ENCODE measurements around the gene UBE3B. TPM values are rescaled to one million over a fixed set of nuclear protein-coding genes. Genes with fewer than 3 reads are reported as not detected.

Gene UBE3B
- total RNA-seq, 1 donor from 2014 or later = 32.2 TPM

DNA sequence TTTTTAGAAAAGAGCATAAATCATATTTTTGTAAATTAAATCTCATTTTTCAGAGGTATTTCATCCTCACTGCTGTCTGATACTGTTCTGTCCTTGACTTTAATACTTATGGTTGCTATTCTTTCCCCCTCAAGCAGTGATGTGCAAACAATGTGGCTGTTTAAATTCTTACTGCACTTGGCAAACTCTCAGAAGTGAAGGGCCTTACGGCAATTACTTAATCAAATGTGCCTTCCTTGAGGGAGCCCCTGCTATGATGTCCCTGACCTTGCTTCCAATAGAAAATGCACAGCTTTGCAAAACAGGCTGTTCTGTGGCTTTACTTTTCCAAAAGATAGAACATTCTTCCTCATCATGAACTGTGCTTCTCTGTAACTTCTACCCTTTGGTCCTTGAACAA is 35.2 kb downstream of the UBE3B start:
- Histone ChIP-seq H3K27me3 (no peaks in the 10 kb centered on the region), H3K4me3 (no peak overlapping the region), H3K9me3 (no peaks in the 10 kb centered on the region), H3K27ac (no peak overlapping the region), H3K4me1 (no peaks in the 10 kb centered on the region), H3K36me3 (peaks cover 2 to 81% of the 10 kb centered on the region in 2 donors)
- TF ChIP-seq, protein P1, sequence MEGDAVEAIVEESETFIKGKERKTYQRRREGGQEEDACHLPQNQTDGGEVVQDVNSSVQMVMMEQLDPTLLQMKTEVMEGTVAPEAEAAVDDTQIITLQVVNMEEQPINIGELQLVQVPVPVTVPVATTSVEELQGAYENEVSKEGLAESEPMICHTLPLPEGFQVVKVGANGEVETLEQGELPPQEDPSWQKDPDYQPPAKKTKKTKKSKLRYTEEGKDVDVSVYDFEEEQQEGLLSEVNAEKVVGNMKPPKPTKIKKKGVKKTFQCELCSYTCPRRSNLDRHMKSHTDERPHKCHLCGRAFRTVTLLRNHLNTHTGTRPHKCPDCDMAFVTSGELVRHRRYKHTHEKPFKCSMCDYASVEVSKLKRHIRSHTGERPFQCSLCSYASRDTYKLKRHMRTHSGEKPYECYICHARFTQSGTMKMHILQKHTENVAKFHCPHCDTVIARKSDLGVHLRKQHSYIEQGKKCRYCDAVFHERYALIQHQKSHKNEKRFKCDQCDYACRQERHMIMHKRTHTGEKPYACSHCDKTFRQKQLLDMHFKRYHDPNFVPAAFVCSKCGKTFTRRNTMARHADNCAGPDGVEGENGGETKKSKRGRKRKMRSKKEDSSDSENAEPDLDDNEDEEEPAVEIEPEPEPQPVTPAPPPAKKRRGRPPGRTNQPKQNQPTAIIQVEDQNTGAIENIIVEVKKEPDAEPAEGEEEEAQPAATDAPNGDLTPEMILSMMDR (IDR thresholded peaks at IDR 0.05) = no peak
- TF ChIP-seq POLR2AphosphoS5 (IDR thresholded peaks at IDR 0.05; ENCODE audit: insufficient read depth in 1 of 2, low read depth in 1 of 2) (no peak), POLR2A (IDR thresholded peaks at IDR 0.05) (no peak)
- intact Hi-C loops (cut with DNase I) = no loop called here
- no peak for DNase-seq (ENCODE audit: extremely low spot score in 2 of 2)

DNA sequence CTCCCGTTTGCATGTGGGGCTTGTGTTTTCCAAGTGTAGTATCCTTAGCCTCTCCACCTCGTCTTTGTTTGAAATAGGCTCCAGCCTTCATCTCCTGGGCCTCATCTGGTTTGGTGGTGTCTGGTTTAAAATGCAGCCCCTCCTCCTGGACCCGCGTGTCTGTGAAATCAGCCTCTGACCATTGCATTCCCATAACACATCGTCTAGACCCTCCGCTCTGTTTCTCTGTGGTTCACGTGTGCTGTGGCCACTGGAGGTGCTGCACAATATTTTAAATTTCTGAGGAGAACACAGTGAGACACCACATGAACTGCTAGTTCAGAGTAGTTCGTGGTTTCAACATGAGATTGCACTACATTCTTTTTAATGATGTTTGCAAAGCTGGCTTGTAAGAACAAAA is 35.6 kb downstream of the UBE3B start:
- TF ChIP-seq POLR2A (IDR thresholded peaks at IDR 0.05) = no peak
- TF ChIP-seq POLR2AphosphoS5 (IDR thresholded peaks at IDR 0.05; ENCODE audit: insufficient read depth in 1 of 2, low read depth in 1 of 2) = no peak
- TF ChIP-seq, protein P1 (IDR thresholded peaks at IDR 0.05) = no peak
- H3K27ac ChIP-seq = no peak overlapping the region
- intact Hi-C loops (cut with DNase I) = no loop called here

DNA sequence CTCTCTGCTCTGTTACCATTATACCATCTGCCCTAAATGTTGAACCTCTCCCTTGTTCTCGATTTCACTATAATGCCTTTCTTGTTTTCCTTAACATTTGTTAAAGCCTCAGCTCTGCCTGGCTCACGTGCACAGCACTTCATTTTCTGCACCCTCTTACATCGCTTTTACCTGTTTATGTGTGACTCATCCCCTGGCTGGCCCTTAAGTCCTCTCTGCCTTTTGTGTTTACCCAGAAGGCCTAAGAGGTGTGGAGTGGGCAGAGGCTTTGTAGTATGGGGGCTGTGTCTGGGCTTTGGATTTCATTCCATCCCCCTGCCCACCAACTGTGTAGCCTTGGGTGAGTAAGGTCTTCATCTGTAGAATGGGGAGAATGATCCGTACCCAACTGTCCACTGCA is 36.5 kb downstream of the UBE3B start:
- DNase-seq (ENCODE audit: extremely low spot score in 2 of 2) = no peak
- Histone ChIP-seq H3K4me1 (no peaks in the 10 kb centered on the region), H3K9me3 (no peaks in the 10 kb centered on the region), H3K27ac (no peak overlapping the region), H3K36me3 (peaks cover 2 to 80% of the 10 kb centered on the region in 2 donors), H3K27me3 (no peaks in the 10 kb centered on the region), H3K4me3 (no peak overlapping the region)
- intact Hi-C loops (cut with DNase I) = no loop called here
- TF ChIP-seq POLR2AphosphoS5 (IDR thresholded peaks at IDR 0.05; ENCODE audit: insufficient read depth in 1 of 2, low read depth in 1 of 2) = no peak
- no peak for TF ChIP-seq POLR2A (IDR thresholded peaks at IDR 0.05)
- TF ChIP-seq, protein P1 (IDR thresholded peaks at IDR 0.05) = no peak

More for the DNA sequence above, 35.6 kb downstream of the UBE3B start:
- H3K9me3 ChIP-seq = no peaks in the 10 kb centered on the region
- peaks cover 2 to 81% of the 10 kb centered on the region in 2 donors for H3K36me3 ChIP-seq
- H3K27me3 ChIP-seq = no peaks in the 10 kb centered on the region
- DNase-seq (ENCODE audit: extremely low spot score in 2 of 2) = no peak
- H3K4me1 ChIP-seq = no peaks in the 10 kb centered on the region
- no peak overlapping the region for H3K4me3 ChIP-seq

DNA sequence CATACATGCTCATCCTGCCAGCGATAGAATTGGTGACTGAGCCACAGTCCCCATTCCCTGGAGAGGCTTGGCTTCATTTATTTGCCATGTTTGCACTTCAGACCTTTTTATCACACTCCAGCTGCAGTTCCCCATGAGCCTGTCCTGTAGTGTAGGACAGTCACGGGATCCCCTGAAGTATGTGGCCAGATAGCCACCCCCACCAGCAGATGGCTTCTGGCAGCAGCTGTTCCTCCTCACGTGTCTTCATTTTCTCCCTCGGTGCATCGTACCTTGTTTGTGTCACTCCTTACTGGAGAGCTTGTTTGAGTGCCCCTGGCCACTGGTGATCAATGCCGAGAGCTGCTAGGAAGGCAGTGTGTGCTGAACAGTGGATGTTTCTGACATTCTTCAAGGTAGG is 40.2 kb downstream of the UBE3B start:
- no peak overlapping the region for H3K27ac ChIP-seq
- H3K9me3 ChIP-seq = no peaks in the 10 kb centered on the region
- TF ChIP-seq POLR2AphosphoS5 (IDR thresholded peaks at IDR 0.05; ENCODE audit: insufficient read depth in 1 of 2, low read depth in 1 of 2) (no peak), POLR2A (IDR thresholded peaks at IDR 0.05) (no peak)
- TF ChIP-seq, protein P1 (IDR thresholded peaks at IDR 0.05) = no peak
- no peaks in the 10 kb centered on the region for H3K27me3 ChIP-seq
- H3K4me1 ChIP-seq = no peaks in the 10 kb centered on the region
- intact Hi-C loops (cut with DNase I) = no loop called here
- no peak overlapping the region for H3K4me3 ChIP-seq
- H3K36me3 ChIP-seq = peaks cover 7 to 73% of the 10 kb centered on the region in 2 donors
- no peak for DNase-seq (ENCODE audit: extremely low spot score in 2 of 2)

DNA sequence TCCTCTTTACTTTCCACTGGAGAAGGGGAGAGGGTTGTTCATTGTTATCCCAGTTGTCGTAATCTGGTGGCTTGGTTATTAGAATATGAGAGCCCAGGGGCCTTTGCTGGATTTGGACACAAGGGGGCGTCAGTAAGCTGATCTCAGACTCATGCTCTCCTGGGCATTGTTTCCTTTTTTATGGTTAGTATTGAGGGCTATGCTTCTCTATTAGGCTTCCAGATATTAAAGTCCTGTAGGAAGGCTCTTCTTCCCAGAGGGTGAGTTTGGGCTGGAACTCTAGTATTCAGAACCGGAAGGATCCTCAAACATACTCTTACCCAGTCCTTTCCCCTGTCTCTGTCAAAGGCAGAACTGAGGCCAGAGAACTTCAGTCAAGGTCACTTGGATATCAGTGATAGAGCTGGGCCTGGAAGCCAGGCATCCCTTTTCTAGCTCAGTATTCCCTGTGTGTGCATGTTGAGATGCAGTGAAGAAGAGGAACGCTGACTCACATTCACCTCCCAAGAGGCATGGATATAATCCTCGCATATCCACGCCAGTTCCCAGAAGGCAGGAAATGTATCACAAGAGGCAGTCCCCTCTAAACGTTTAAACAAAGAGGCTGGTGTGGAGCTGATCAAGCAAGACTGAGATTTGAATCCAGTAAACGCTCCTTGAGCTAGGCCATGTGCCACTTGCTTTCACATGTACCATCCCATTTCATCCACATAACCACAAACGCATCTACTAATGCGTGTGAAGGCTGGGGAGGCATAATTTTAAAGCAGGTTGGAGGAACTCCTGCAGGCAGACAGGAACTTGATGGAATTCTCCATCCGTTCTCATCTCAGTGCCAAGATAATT is 41.6 kb downstream of the UBE3B start:
- DNase-seq (ENCODE audit: extremely low spot score in 2 of 2) = no peak
- no peak for TF ChIP-seq POLR2A (IDR thresholded peaks at IDR 0.05)
- TF ChIP-seq, protein P1 (IDR thresholded peaks at IDR 0.05) = peak; percentile 15 to 65 (median 31)
- intact Hi-C loops (cut with DNase I) = no loop called here

More for the DNA sequence above, 41.6 kb downstream of the UBE3B start:
- H3K36me3 ChIP-seq = peaks cover 8 to 70% of the 10 kb centered on the region in 2 donors
- no peaks in the 10 kb centered on the region for H3K27me3 ChIP-seq
- no peaks in the 10 kb centered on the region for H3K9me3 ChIP-seq
- H3K4me3 ChIP-seq = no peak overlapping the region
- H3K27ac ChIP-seq = no peak overlapping the region
- no peaks in the 10 kb centered on the region for H3K4me1 ChIP-seq
